Mesothelial cell of epicardium (in vitro differentiated cells): ENCODE results near the gene ZNF609. TPM values are rescaled to one million over a fixed set of nuclear protein-coding genes. Genes with fewer than 3 reads are reported as not detected.

Experiments used
- DNase-seq, 2 experiments: peaks; one replicate each; pipeline ENCODE4 v3.0.0; 2021; ENCODE audit warnings: low spot score in 2 of 2; ENCODE audit not compliant: unreplicated experiment in 2 of 2
- H3K27ac Mint-ChIP-seq: 2 replicates; pipeline ENCODE4 v1.8.0; 2021; ENCODE audit warnings: mixed read lengths
- H3K27me3 Mint-ChIP-seq: 2 replicates; pipeline ENCODE4 v1.8.0; 2021; ENCODE audit warnings: low read depth, mixed read lengths
- H3K36me3 Mint-ChIP-seq: 2 replicates; pipeline ENCODE4 v1.8.0; 2021; ENCODE audit warnings: mixed read lengths
- H3K4me1 Mint-ChIP-seq: 2 replicates; pipeline ENCODE4 v1.8.0; 2021; ENCODE audit warnings: mixed read lengths
- H3K4me3 Mint-ChIP-seq: 2 replicates; pipeline ENCODE4 v1.8.0; 2021; ENCODE audit warnings: mild to moderate bottlenecking, moderate library complexity, mixed read lengths
- H3K9me3 Mint-ChIP-seq: 2 replicates; pipeline ENCODE4 v1.8.0; 2021; ENCODE audit warnings: mixed read lengths
- CTCF ChIP-seq: fragments of 200-600 bp; sonication (generic); IDR thresholded peaks from one replicate; pipeline ENCODE4 v1.5.0; 2021; ENCODE audit warnings: antibody characterized with exemption; ENCODE audit not compliant: unreplicated experiment
- total RNA-seq: library from RNA; stranded (reverse); gene quantifications from 3 replicates; pipeline ENCODE4 v1.2.1, GENCODE V29; 2021

Gene ZNF609
- total RNA-seq, 1 donor from 2014 or later = 76.0 TPM

GRCh38 chr15:64619880-64620839, 159.8 kb downstream of the ZNF609 start:
- Mint-ChIP-seq H3K4me1 (peaks cover 56% of the 10 kb centered on the region), H3K9me3 (no peaks in the 10 kb centered on the region), H3K27ac (peak overlapping the region; percentile 71), H3K4me3 (no peak overlapping the region), H3K27me3 (no peaks in the 10 kb centered on the region), H3K36me3 (peaks cover 3% of the 10 kb centered on the region)
- no peak for TF ChIP-seq CTCF
- no peak for DNase-seq

DNA sequence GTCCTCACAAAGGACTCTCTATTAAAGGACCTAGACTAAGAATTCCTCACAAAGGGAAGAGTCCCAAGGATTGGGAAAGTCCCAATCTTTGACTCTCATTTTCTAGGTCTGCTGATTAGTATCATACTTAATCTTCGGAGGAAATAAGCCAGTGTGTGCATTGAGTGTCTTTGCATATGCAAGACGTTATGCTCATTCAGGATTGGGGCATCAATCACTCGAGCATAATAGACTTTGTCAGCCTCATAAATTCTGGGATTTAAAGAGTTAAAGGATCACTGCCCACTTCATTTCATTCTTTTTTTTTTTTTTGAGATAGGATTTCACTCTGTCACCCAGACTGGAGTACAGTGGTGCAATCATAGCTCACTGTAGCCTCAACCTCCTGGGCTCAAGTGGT, 160.7 kb downstream of the ZNF609 start:
- no peak for DNase-seq
- TF ChIP-seq CTCF = no peak
- H3K27me3 Mint-ChIP-seq = no peaks in the 10 kb centered on the region
- peak overlapping the region; percentile 71 for H3K27ac Mint-ChIP-seq
- no peaks in the 10 kb centered on the region for H3K9me3 Mint-ChIP-seq
- H3K4me3 Mint-ChIP-seq = no peak overlapping the region
- peaks cover 56% of the 10 kb centered on the region for H3K4me1 Mint-ChIP-seq
- no peaks in the 10 kb centered on the region for H3K36me3 Mint-ChIP-seq

DNA sequence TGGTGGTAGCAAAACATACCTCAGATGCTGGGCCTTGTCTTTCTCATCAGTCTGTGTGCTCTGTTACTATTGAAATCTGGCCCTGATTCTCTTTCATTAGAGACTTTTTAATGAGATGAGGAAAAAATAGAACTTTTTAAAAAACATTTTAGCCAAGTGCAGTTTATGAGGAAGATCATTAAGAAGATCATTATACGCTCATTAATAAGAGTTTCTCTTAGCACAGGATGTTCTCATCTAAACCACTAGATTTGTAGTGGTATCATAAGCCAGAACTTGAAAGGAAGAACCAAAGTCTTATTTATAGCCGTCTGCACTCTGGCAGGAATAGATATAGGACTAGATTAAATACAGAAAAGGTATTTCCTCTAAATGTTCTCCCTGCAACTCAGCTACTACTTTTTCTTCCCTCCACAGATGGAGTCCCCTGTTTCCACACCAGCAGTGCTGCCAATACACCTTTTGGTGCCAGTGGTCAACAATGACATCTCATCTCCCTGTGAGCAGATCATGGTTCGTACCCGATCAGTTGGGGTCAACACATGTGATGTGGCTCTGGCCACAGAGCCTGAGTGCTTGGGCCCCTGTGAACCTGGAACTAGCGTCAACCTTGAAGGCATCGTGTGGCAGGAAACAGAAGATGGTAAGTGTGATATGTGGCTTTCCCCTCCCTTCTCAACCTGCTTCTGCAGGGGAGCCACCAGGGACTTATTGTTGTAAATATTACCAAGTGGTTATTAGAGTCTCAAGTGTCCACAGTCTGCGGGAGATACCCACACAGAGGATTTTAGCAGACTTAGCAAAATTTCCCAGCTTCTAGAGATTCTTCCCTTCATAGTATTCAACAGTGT, 162.3 kb downstream of the ZNF609 start:
- TF ChIP-seq CTCF = no peak
- Mint-ChIP-seq H3K9me3 (no peaks in the 10 kb centered on the region), H3K27ac (peak overlapping the region; percentile 58), H3K27me3 (no peaks in the 10 kb centered on the region), H3K4me1 (peaks cover 59% of the 10 kb centered on the region), H3K4me3 (no peak overlapping the region), H3K36me3 (peaks cover 2% of the 10 kb centered on the region)
- no peak for DNase-seq

- H3K4me3 Mint-ChIP-seq = no peak overlapping the region
- no peak for DNase-seq
- H3K27ac Mint-ChIP-seq = peak overlapping the region; percentile 79
- H3K27me3 Mint-ChIP-seq = no peaks in the 10 kb centered on the region
- peaks cover 55% of the 10 kb centered on the region for H3K4me1 Mint-ChIP-seq
- peaks cover 2% of the 10 kb centered on the region for H3K36me3 Mint-ChIP-seq
- no peaks in the 10 kb centered on the region for H3K9me3 Mint-ChIP-seq
- TF ChIP-seq CTCF = no peak
These were observed 163.1 kb downstream of the ZNF609 start for GRCh38 chr15:64623347-64623996.

- H3K9me3 Mint-ChIP-seq = no peaks in the 10 kb centered on the region
- H3K27me3 Mint-ChIP-seq = no peaks in the 10 kb centered on the region
- no peak for DNase-seq
- TF ChIP-seq CTCF = no peak
- peak overlapping the region; percentile 79 for H3K27ac Mint-ChIP-seq
- H3K4me1 Mint-ChIP-seq = peaks cover 47% of the 10 kb centered on the region
- no peak overlapping the region for H3K4me3 Mint-ChIP-seq
- peaks cover 7% of the 10 kb centered on the region for H3K36me3 Mint-ChIP-seq
These were observed 163.9 kb downstream of the ZNF609 start for GRCh38 chr15:64624242-64624641.
